Neural cell (in vitro differentiated cells): ENCODE data around the gene B4GALT5. TPM values are rescaled to one million over a fixed set of nuclear protein-coding genes. Genes with fewer than 3 reads are reported as not detected.
"Not testable (repeated sequence)": the region's sequence is repeated elsewhere in the genome, so short reads cannot be mapped to it uniquely, and the experiment has no call there.

ENCODE experiments used
- H2AFZ ChIP-seq: fragments of 200-600, 300-800 bp; sonication (generic), shearing (Covaris generic); 2 replicates; pipeline ENCODE4 v1.6.0; 2014; ENCODE audit warnings: low read depth, mild to moderate bottlenecking, antibody characterized with exemption, low read length, moderate library complexity
- H3F3A ChIP-seq: fragments of 200-600 bp; shearing (Covaris generic); 2 replicates; pipeline ENCODE4 v1.6.1; 2016; ENCODE audit warnings: mild to moderate bottlenecking, moderate library complexity, mixed read lengths, antibody characterized with exemption, low read length; ENCODE audit not compliant: insufficient read depth, poor library complexity, severe bottlenecking
- H3K27ac ChIP-seq: fragments of 200-600, 300-800 bp; sonication (generic), shearing (Covaris generic); 2 replicates; pipeline ENCODE4 v1.5.1; 2014; ENCODE audit warnings: mild to moderate bottlenecking, low read length, moderate library complexity
- H3K27me3 ChIP-seq: fragments of 300-800, 200-600 bp; sonication (generic), shearing (Covaris generic); 2 replicates; pipeline ENCODE4 v1.6.0; 2014; ENCODE audit warnings: mild to moderate bottlenecking, low read depth, low read length, moderate library complexity; ENCODE audit not compliant: insufficient read depth
- H3K36me3 ChIP-seq: fragments of 300-800, 200-600 bp; sonication (generic), shearing (Covaris generic); 2 replicates; pipeline ENCODE4 v1.5.1; 2014; ENCODE audit warnings: mild to moderate bottlenecking, antibody characterized with exemption, low read length, moderate library complexity; ENCODE audit not compliant: insufficient read depth
- H3K4me2 ChIP-seq: fragments of 300-800, 200-600 bp; sonication (generic), shearing (Covaris generic); 2 replicates; pipeline ENCODE4 v1.6.0; 2014; ENCODE audit warnings: mild to moderate bottlenecking, low read length
- H3K4me3 ChIP-seq: fragments of 300-800, 200-600 bp; sonication (generic), shearing (Covaris generic); 2 replicates; pipeline ENCODE4 v1.5.1; 2014; ENCODE audit warnings: mild to moderate bottlenecking, low read length, moderate library complexity
- H3K79me2 ChIP-seq: fragments of 200-600 bp; shearing (Covaris generic); replicated peaks from 2 replicates; pipeline ENCODE4 v1.6.0; 2014; ENCODE audit warnings: mild to moderate bottlenecking, low read length, moderate library complexity; ENCODE audit not compliant: insufficient read depth
- H3K9ac ChIP-seq: fragments of 300-800, 200-600 bp; sonication (generic), shearing (Covaris generic); 2 replicates; pipeline ENCODE4 v1.6.1; 2016; ENCODE audit warnings: mild to moderate bottlenecking, low read length, mixed read lengths
- H3K9me2 ChIP-seq: fragments of 200-600 bp; shearing (Covaris generic); 2 replicates; pipeline ENCODE4 v1.6.1; 2016; ENCODE audit warnings: mild to moderate bottlenecking, low read length, mixed read lengths; ENCODE audit not compliant: insufficient read depth
- H3K9me3 ChIP-seq: fragments of 200-600, 300-800 bp; sonication (generic), shearing (Covaris generic); 2 replicates; pipeline ENCODE4 v1.6.1; 2016; ENCODE audit warnings: mild to moderate bottlenecking, mixed run types, low read length, moderate library complexity, mixed read lengths
- H4K20me1 ChIP-seq: fragments of 200-600 bp; shearing (Covaris generic); 2 replicates; pipeline ENCODE4 v1.6.1; 2016; ENCODE audit warnings: mild to moderate bottlenecking, mixed run types; ENCODE audit not compliant: insufficient read depth
- EP300 ChIP-seq: fragments of 450-650 bp; conservative IDR thresholded peaks from 2 replicates; pipeline ENCODE4 v1.6.1; 2014; ENCODE audit warnings: antibody characterized with exemption, mild to moderate bottlenecking, moderate library complexity; ENCODE audit not compliant: poor library complexity, severe bottlenecking
- EZH2 ChIP-seq: fragments of 200-600, 300-800 bp; shearing (Covaris generic), sonication (generic); IDR thresholded peaks from 2 replicates; pipeline ENCODE4 v1.6.1; 2014; ENCODE audit warnings: antibody characterized with exemption, low read length, borderline replicate concordance, mild to moderate bottlenecking; ENCODE audit not compliant: insufficient read depth, poor library complexity, severe bottlenecking
- MXI1 ChIP-seq: fragments of 450-650 bp; conservative IDR thresholded peaks from 2 replicates; pipeline ENCODE4 v1.6.1; 2014; ENCODE audit warnings: antibody characterized with exemption, mild to moderate bottlenecking; ENCODE audit not compliant: poor library complexity, severe bottlenecking
- POLR2AphosphoS5 ChIP-seq: IDR thresholded peaks from 2 replicates; pipeline ENCODE4 v1.6.1; 2012
- RAD21 ChIP-seq: fragments of 450-650 bp; conservative IDR thresholded peaks from 2 replicates; pipeline ENCODE4 v1.6.1; 2014; ENCODE audit warnings: antibody characterized with exemption, mild to moderate bottlenecking, moderate library complexity
- REST ChIP-seq: IDR thresholded peaks from 2 replicates; pipeline ENCODE4 v1.6.1; 2012; ENCODE audit warnings: borderline replicate concordance
- SMC3 ChIP-seq: fragments of 450-650 bp; conservative IDR thresholded peaks from 2 replicates; pipeline ENCODE4 v1.6.1; 2014; ENCODE audit warnings: antibody characterized with exemption, mild to moderate bottlenecking, moderate library complexity; ENCODE audit not compliant: poor library complexity
- TAF1 ChIP-seq: IDR thresholded peaks from 2 replicates; pipeline ENCODE4 v1.6.1; 2012; ENCODE audit warnings: low read depth
- polyA plus RNA-seq: library from polyadenylated mRNA; depleted of rRNA; stranded (reverse); fragments of >200 nt; gene quantifications from 2 replicates; pipeline ENCODE4 v1.2.3, GENCODE V29; 2014
- TF ChIP-seq, protein P1 (sequence below): fragments of 450-650 bp; IDR thresholded peaks from 2 replicates; pipeline ENCODE4 v1.5.1; 2014; ENCODE audit warnings: antibody characterized with exemption, mild to moderate bottlenecking, moderate library complexity; ENCODE audit not compliant: poor library complexity, severe bottlenecking

The B4GALT5 gene
- polyA plus RNA-seq, 1 donor from 2014 or later = 34.7 TPM

DNA sequence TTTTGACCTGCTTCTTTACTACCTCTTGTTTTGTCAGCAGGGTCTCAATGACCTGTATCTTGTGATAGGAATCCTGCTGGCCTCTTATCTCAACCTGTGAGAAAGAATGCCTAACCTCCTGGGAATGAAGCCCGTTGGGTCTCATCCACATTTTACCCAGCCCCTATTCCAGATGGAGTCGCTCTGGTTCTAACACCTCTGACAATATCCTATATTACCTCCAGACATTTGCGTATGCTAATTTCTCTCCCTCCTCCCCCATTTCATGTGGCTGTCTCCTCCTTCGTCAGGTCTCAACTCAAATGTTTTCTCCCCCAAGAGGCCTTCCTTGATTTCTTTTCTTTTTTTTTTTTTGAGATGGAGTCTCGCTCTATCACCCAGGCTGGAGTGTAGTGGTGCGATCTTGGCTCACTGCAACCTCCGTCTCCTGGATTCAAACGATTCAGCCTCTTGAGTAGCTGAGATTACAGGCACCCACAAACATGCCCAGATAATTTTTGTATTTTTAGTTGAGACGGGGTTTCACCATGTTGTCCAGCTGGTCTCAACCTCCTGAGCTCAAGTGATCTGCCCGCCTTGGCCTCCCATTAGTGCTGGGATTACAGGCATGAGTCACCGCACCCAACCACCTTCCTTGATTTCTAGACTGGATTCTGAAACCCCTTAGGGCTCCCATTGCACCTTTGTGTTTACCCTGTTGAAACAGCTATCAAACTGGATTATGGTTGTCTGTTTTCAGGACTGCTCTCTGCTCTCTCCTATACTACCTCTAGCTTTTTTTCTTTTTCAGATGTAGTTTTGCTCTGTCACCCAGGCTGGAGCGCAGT, 49.5 kb upstream of the B4GALT5 start:
- Histone ChIP-seq H4K20me1 (no peaks in the 10 kb centered on the region), H3K4me3 (no peak overlapping the region), H3K4me2 (no peak overlapping the region), H2AFZ (no peak overlapping the region), H3K9me2 (no peaks in the 10 kb centered on the region), H3K9me3 (no peaks in the 10 kb centered on the region), H3K36me3 (no peaks in the 10 kb centered on the region), H3K27me3 (no peaks in the 10 kb centered on the region), H3K9ac (no peak overlapping the region), H3F3A (no peaks in the 10 kb centered on the region), H3K79me2 (no peaks in the 10 kb centered on the region), H3K27ac (no peak overlapping the region)
- no peak for TF ChIP-seq MXI1
- no peak for TF ChIP-seq SMC3
- TF ChIP-seq, protein P1, sequence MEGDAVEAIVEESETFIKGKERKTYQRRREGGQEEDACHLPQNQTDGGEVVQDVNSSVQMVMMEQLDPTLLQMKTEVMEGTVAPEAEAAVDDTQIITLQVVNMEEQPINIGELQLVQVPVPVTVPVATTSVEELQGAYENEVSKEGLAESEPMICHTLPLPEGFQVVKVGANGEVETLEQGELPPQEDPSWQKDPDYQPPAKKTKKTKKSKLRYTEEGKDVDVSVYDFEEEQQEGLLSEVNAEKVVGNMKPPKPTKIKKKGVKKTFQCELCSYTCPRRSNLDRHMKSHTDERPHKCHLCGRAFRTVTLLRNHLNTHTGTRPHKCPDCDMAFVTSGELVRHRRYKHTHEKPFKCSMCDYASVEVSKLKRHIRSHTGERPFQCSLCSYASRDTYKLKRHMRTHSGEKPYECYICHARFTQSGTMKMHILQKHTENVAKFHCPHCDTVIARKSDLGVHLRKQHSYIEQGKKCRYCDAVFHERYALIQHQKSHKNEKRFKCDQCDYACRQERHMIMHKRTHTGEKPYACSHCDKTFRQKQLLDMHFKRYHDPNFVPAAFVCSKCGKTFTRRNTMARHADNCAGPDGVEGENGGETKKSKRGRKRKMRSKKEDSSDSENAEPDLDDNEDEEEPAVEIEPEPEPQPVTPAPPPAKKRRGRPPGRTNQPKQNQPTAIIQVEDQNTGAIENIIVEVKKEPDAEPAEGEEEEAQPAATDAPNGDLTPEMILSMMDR = no peak
- no peak for TF ChIP-seq RAD21
- TF ChIP-seq REST = no peak
- TF ChIP-seq POLR2AphosphoS5 = no peak
- no peak for TF ChIP-seq EZH2
- no peak for TF ChIP-seq TAF1
- no peak for TF ChIP-seq EP300

- H3K27me3 ChIP-seq, H3K9me3 ChIP-seq, H3K9me2 ChIP-seq, H3K36me3 ChIP-seq, H3K27ac ChIP-seq, H3F3A ChIP-seq, H3K4me3 ChIP-seq, H3K4me2 ChIP-seq, H2AFZ ChIP-seq, H4K20me1 ChIP-seq, H3K9ac ChIP-seq, H3K79me2 ChIP-seq: not testable (repeated sequence)
Observed at GRCh38 chr20:49761888-49762287, 48.2 kb upstream of the B4GALT5 start.
